Activated naive CD4-positive, alpha-beta T cell treated with Interleukin-2 at 50 U/mL for 16 hours (primary cell): Measurements from ENCODE around the gene BCL6B.
A peak's percentile ranks its signal among the peaks of the same experiment; 100 is the strongest.

Source experiments
- DNase-seq: peaks from one replicate; pipeline ENCODE4 v3.0.0-alpha.2; 2020

The BCL6B gene

DNA sequence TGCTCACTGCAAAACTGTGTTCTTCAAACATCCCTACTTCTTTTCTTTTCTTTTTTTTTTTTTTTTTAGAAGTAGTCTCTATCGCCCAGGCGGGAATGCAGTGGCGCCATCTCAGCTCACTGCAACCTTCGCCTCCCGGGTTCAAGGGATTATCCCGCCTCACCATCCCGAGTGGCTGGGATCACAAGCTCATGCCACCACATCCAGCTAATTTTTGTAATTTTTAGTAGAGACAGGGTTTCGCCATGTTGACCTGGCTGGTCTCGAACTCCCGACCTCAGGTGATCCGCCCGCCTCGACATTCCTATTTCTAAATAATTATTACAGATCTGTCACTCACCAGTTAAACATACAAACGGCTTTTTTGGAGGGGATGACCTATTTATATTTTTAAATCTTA lies 11.4 kb upstream of the BCL6B start:
- DNase-seq = no peak

GRCh38 chr17:7011942-7012254 lies 11.0 kb upstream of the BCL6B start:
- no peak for DNase-seq

DNA sequence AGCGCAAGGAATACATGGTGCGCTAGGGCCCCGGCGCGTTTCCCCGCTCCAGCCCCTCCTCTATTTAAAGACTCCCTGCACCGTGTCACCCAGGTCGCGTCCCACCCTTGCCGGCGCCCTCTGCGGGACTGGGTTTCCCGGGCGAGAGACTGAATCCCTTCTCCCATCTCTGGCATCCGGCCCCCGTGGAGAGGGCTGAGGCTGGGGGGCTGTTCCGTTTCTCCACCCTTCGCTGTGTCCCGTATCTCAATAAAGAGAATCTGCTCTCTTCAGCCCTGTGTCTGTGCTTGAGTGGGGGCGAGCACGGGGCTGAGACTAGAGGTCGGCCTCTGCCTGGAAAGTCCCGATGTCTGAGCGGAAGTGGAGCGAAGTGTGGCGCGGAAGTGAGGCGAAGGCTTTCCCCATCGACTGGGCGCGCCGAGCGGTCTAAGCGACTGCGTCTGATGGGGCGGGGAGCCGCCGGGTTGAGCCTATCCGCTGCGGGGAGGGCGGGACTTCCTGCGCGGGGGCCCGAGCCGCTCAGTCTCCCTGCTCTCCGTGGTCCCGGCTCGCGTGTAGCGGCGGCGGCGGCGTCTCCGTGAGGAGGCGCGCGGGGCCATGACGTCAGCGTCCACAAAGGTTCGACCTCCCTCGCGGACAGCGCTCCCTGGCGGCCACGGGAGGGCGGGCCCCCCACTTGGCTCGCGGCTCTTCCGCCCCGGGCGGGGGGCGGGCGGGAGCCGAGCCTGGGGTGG lies 8.4 kb upstream of the BCL6B start:
- peak; percentile 99 for DNase-seq

DNA sequence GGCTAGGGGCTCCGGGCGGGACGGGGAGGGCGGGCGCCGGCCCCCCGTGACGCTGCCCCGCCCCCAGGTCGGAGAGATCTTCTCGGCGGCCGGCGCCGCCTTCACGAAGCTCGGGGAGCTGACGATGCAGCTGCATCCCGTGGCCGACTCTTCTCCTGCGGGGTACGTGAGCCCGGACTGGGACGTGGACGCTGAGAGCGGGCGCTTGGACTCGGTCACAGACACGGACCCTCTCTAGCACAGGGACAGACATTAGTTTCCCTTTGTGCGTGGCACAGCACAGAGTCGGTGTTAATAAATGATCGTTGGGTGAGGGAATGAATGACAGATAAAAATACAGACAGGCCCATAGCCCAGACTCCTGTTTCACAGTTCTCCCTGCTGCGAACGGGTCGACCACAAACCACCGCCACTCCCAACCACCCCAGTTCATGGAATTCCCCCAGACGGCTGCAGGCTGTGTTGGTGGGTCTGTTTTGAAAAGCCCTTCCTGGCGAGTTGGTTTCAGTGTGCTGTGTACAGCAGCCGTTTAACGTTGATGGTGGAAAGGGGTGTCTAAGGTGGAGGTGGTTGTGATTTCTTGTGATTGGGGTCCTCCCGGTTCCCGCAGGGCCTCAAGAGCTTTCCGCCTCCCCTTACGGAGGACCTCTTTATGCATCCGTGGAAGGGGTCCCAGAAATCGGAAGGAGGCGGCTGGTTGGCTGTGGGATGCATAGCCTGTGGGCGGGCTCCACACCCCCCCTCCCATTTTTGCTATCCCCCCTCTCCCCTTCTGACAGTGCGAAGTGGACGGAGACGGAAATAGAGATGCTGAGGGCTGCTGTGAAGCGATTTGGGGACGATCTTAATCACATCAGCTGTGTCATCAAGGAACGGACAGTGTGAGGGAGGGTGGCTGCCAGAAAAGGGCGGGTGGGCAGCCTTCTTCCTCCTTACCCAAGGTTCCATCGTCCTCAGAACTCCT lies 7.6 kb upstream of the BCL6B start:
- DNase-seq = peak; percentile 82

DNA sequence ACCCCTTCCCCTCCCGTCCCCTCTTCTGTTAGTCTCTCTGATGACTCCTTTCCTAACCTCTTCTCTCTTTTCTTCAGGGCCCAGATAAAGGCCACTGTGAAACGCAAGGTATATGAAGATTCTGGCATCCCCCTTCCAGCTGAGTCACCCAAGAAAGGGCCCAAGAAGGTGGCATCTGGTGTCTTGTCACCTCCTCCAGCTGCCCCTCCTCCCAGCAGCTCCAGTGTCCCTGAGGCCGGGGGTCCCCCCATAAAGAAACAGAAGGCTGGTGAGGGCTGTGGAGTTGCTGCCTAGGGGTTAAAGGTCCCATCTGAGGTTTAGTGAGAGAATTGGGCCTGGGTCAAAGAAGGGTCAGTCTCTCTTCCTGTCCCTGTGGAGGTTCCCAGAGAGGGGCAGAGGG lies 6.4 kb upstream of the BCL6B start:
- DNase-seq = peak; percentile 14

DNA sequence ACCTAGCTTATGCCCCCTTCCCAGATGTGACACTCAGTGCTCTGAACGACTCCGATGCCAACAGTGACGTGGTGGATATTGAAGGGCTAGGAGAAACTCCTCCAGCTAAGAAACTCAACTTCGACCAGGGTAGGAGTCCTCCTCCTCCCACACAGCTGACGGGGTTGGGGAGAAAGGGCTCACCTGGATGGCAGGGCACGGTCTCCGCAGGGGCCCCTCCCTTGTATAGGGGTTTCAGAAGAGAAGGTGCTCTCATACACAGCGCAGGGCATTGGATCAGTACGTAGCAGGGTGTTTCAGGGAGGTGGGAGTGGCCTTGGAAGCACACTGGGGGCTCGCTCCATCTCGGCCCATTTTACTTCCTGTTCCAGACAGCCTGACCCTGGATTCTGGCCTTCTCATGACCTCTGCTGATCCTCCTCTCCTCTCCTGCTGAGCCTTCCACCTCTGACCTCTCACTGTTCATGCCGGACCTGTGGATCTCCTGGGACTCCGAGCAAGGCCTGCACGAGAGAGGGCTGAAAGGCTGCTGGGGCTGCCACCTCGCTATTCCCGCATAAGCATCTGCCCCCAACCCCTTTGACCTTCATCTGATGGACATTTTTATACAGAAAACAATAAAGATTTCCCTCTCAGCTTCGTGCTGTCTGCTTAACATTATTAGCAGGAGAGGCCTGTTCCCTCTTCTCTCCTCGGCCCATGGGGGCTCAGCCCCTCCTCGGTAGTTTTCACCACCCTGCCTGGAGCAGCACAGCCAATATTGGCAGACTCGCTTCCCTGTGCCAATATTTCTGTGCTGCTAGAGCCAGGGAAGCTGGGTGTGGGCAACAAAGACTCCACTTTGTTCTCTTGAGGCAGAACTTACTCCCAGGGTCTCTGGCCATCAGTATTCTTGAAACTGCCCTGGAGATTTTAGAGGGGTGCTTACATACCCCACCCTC lies 5.7 kb upstream of the BCL6B start:
- DNase-seq = no peak

DNA sequence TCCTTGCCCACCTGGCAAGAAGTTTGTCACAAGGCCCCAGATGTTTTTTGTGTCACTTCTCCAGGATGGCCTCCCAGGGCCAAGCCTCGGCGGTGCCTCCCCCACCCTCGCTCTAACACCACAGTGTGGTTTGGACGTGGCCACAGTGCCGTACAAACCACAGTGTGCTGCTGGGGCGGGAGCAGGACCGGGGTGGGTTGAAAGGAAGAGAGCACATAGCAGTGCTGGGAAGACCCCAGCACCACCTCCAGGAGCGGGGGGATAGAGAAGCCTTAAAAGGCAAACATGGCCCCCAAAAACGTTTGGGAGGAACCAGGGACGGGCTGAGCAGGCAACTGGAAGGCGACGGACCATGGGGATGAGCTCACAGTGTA lies 5.0 kb upstream of the BCL6B start:
- DNase-seq = peak; percentile 21

GRCh38 chr17:7018331-7018964 lies 4.4 kb upstream of the BCL6B start:
- no peak for DNase-seq

GRCh38 chr17:7019367-7019766 lies 3.5 kb upstream of the BCL6B start:
- DNase-seq = no peak

DNA sequence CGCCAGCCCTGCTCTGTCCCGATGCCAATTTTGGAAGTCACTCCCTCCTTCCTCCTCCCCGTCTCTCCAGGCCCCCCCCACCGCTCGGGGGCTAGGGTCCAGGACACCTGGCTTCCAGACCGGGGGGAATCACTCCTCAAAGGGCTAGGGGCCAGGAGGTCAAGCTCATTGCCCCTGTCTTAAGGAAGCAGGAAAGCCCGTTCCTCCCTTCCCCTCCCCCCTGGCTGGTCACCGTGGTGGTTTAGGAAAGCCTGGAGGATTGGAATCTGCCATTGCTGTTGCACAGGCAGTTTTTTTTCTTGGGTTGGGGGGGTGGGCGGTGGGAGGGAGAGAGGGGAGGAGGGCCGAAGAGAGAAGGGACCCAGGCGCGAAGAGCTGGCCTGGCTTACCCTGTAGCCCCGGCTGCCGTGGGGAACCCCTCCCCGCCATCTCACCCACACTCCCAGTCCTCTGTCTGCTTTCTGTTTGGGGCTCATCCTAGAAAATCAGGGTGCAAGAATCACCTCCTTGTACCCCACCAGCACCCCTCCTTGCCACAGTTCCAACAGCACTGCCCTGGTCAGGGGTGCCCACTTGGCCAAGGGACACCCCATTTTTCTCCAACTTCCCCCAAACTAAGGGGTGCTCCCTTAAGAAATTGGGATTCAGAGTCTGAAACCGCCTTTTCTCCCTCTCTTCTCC lies 2.9 kb upstream of the BCL6B start:
- no peak for DNase-seq

DNA sequence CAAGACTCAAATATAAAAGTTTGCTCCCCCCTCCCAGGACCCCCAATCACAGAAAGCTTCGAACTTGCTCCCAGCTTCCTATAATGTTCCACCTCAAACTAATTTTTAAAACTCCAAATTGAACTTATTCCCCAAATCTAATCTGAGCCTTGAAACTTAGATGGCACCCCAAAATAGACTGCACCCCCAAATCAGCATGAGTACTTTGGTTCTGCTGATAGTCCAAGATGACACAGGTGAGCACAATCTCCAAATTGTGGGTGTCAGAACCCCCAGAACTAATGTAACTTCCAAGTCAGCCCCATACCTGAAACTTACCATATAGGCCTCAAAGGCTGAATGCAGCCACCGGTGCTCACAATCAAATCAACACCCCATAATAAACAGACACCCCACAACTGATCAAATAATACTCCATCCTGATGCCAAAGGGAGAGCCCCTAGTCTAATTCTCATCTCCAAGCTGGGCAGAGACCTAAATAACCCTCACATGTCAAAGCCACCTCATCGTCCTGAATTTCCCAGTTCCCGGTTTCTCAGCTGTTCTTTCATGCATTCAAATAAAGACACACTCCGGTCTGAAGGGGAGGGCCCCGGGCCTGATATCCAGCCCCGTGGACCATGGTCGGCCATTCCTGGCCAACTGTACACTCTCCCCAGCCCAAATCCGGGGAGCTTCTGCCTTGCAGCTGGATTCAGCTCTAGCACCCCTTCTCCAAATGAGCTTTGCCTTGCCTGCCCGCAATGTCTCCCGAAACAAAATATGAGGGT lies 1.8 kb upstream of the BCL6B start:
- DNase-seq = no peak

GRCh38 chr17:7021993-7022778 lies 664 bp upstream of the BCL6B start:
- peak; percentile 80 for DNase-seq

- DNase-seq = peak; percentile 96
Measured at GRCh38 chr17:7023576-7024401, 939 bp downstream of the BCL6B start.

GRCh38 chr17:7024402-7024785 lies 1.5 kb downstream of the BCL6B start:
- DNase-seq = no peak

DNA sequence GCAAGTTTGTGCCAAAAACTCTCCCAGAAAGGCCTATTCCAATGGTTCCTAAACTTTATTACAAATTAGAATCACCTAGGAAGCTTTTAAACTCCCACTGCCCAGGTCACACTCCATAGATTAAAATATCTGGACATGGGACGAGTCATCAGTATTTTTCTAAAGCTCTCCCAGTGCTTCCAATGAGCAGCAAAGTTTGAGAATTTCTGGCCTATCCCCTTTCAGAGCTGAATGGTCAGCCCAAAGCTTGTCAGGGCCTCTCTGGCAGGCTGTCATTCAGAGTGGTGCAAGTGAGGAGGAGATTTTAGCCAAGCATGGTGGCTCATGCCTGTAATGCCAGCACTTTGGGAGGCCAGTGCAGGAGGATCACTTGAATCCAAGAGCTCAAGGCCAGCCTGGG lies 2.4 kb downstream of the BCL6B start:
- DNase-seq = no peak

DNA sequence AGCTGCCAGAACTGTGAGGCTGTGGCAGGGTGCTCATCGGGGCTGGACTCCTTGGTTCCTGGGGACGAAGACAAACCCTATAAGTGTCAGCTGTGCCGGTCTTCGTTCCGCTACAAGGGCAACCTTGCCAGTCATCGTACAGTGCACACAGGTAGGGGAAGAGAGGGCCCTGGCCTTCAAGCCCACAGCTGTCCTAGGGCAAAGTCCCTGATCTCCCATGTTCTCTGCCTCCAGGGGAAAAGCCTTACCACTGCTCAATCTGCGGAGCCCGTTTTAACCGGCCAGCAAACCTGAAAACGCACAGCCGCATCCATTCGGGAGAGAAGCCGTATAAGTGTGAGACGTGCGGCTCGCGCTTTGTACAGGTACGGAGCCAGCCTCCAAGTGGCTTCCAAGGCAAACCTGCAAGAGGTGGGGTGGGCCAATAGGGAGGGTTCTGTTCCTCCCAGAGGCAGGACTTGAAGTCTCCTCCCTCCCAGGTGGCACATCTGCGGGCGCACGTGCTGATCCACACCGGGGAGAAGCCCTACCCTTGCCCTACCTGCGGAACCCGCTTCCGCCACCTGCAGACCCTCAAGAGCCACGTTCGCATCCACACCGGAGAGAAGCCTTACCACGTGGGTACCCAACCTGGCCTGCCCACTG lies 3.7 kb downstream of the BCL6B start:
- no peak for DNase-seq

DNA sequence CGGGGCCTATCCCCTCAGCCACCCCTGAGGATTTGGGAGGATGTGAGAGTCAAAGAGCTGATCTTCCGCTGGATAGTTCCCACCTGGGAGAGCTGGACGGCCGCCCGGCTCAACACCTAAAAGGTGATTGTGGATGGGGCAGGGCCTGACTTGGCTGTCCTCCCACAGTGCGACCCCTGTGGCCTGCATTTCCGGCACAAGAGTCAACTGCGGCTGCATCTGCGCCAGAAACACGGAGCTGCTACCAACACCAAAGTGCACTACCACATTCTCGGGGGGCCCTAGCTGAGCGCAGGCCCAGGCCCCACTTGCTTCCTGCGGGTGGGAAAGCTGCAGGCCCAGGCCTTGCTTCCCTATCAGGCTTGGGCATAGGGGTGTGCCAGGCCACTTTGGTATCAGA lies 4.5 kb downstream of the BCL6B start:
- no peak for DNase-seq

DNA sequence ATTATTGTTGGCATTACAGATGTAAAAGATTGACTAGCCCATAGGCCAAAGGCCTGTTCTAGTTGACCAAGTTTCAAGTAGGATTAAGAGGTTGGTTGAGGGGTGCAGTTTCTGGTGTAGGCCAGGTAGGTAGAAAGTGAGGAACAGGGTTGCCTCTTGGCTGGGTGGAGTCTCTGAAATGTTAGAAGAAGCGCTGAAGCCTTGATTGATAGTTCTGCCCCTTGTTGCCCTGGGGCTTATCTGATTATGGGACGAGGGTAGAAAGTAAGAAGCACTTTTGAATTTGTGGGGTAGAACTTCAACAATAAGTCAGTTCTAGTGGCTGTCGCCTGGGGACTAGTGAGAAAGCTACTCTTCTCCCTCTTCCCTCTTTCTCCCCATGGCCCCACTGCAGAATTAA lies 6.2 kb downstream of the BCL6B start:
- no peak for DNase-seq

- peak; percentile 61 for DNase-seq
Measured at GRCh38 chr17:7029659-7030058, 6.8 kb downstream of the BCL6B start.
